Measurements from ENCODE around the gene COG6.

- TF ChIP-seq POLR2AphosphoS5 (IDR thresholded peaks at IDR 0.05; ENCODE audit: low read depth, low read length) = no peak
- no peak for TF ChIP-seq EP300 (IDR thresholded peaks at IDR 0.05; ENCODE audit: borderline replicate concordance in 1 of 2, low read depth in 2 of 2, low read length in 2 of 2)
- TF ChIP-seq TBP (IDR thresholded peaks at IDR 0.05; ENCODE audit: low read depth, low read length) = no peak
- no peak for TF ChIP-seq CREB1 (IDR thresholded peaks at IDR 0.05)
- no peak for TF ChIP-seq CTCF (IDR thresholded peaks at IDR 0.05; ENCODE audit: control extremely low read depth in 1 of 3, insufficient read depth in 1 of 3, low read depth in 1 of 3, low read length in 3 of 3)
- no peak for TF ChIP-seq EZH2 (IDR thresholded peaks at IDR 0.05; ENCODE audit: low read depth, low read length, severe bottlenecking)
- TF ChIP-seq POLR2A (IDR thresholded peaks at IDR 0.05; ENCODE audit: control extremely low read depth in 1 of 2, low read depth in 2 of 2, low read length in 2 of 2) = no peak
- TF ChIP-seq MAFK (IDR thresholded peaks at IDR 0.05; ENCODE audit: low read depth, low read length) = no peak
- no peak for TF ChIP-seq FOSL1 (IDR thresholded peaks at IDR 0.05; ENCODE audit: insufficient read depth, low read depth, low read length)
- no peak for TF ChIP-seq NANOG (IDR thresholded peaks at IDR 0.05; ENCODE audit: insufficient read depth, low read depth, low read length, poor library complexity, severe bottlenecking)
- TF ChIP-seq USF2 (IDR thresholded peaks at IDR 0.05; ENCODE audit: low read length) = no peak
- no peak for TF ChIP-seq GABPA (IDR thresholded peaks at IDR 0.05; ENCODE audit: borderline replicate concordance, insufficient read depth, low read length)
Observed at GRCh38 chr13:39635564-39635963, 19.9 kb upstream of the COG6 start.
